ENCODE data around the gene PPFIBP2. TPM values are rescaled to one million over a fixed set of nuclear protein-coding genes. Genes with fewer than 3 reads are reported as not detected.

PPFIBP2 gene
- total and polyA plus RNA-seq, 2 of the 13 experiments (the other 11 are each of a cell fraction or from before 2014, with no cell fraction given) = 15.0 to 52.5 TPM

DNA sequence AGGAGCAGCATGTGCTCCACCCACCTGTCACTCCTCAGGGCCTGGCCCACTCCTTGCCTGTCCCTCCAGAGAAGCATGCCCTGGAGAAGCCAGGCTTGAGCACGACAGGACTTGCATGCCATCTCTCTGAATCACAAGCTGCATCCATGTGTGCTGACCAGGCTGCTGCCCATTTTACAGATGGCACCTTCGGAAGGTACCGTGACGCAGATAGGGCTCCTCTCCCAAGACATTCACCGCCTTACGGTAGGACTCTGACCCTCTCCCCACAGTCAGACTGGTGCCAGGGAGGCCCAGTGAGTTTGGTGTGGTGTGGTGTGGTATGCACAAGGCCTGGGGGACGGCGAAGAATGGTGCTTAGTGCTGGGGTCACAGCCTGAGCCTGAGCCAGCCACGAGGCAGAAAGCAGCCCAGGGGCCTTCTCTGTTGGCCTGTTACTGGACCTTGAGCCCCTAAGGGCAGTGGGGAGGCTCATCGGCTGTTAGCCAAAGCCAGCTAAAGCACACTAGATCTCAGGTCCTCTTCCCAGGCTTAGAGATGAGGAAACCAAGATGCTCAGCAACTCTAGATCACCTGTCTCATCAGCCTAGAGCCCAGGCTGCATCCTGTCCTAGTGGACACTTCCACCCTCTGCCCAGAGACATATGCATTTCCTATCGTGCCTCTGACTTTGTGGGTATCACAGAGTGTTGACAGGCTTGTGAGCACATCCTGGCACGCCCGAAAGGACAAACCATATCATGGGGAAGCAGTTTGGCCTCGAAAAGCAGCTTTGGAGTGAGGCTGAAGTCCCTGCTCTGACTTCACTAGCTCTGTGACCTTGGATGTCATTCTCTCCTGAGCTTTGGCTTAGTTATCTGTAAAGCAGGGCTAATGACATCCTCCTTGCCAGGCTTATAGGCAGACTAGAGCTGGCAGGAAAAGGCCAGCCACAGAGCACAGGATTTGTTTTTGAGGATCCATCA lies 141.7 kb downstream of the PPFIBP2 start:
- H3K36me3 ChIP-seq (replicated peaks in 1 of 2; ENCODE audit: control insufficient read depth in 1 of 2, insufficient read depth in 2 of 2, low read length in 2 of 2) = peaks cover 24 to 48% of the 10 kb centered on the region in 2 experiments
- H3K4me2 ChIP-seq (ENCODE audit: low read depth, low read length) = peak overlapping the region; percentile 2; the same call in 1 of the 2 replicates
- H3K27ac ChIP-seq (ENCODE audit: extremely low read length, insufficient read depth, low read length) = peak overlapping the region; percentile 31
- no peaks in the 10 kb centered on the region for H4K20me1 ChIP-seq (ENCODE audit: insufficient read depth, low read length)
- H3K4me3 ChIP-seq (replicated peaks in 1 of 3; ENCODE audit: insufficient read depth in 1 of 3, low read depth in 2 of 3, low read length in 3 of 3) = no peak overlapping the region
- H2AFZ ChIP-seq (ENCODE audit: low read length) = no peak overlapping the region
- in situ Hi-C loops (cut with HindIII; ENCODE audit: extremely low pct_ligation_motif_present, low pct_unique_long_range_greater_than_20kb) = no loop called here
- ChIA-PET POLR2A (interaction anchor here (1.0 to 1.2 kb wide), 2 partner anchors 82 to 84 kb away, joined by 3 to 5 read pairs; no protein-coding TSS in a partner anchor), CTCF (ENCODE audit: low intra/inter-chr PET ratio, low total read pairs) (interaction anchor here (2.1 to 3.1 kb wide), 2 partner anchors 84 to 142 kb away, joined by 7 to 31 read pairs; partner anchors contain the start of gene PPFIBP2)
- DNase-seq (ENCODE audit: low spot score) (peak; percentile 20), ATAC-seq (peak; percentile 74), FAIRE-seq (no peak)
- no peaks in the 10 kb centered on the region for H3K79me2 ChIP-seq (ENCODE audit: insufficient read depth, low read length)
- WGBS (ENCODE audit: low lambda C conversion rate) = 65% methylated on average over 6 of the region's 14 CpGs
- intact Hi-C loops (cut with micrococcal nuclease; ENCODE audit: unreplicated experiment) = loop anchor here (2.0 kb wide), 2 partner anchors 83 to 143 kb away; partner anchors contain the start of gene PPFIBP2
- H3K9ac ChIP-seq (ENCODE audit: insufficient read depth, low read depth, low read length) = no peak overlapping the region
- no peaks in the 10 kb centered on the region for H3K9me3 ChIP-seq (ENCODE audit: low read length)
- H3K4me1 ChIP-seq (ENCODE audit: insufficient read depth, low read length) = peaks cover 36% of the 10 kb centered on the region
- no TSS peak for BruUV-seq (replicated peaks)
- no peaks in the 10 kb centered on the region for H3K27me3 ChIP-seq (ENCODE audit: control insufficient read depth in 1 of 2, insufficient read depth in 2 of 2, low read length in 2 of 2)
- no peak for TF ChIP-seq NFE2 (CRISPR knock-in tag; IDR thresholded peaks at IDR 0.05)
- peak; percentile 53 for TF ChIP-seq AGO2 (optimal IDR thresholded peaks at IDR 0.05; ENCODE audit: low read depth, low read length)
- no peak for TF ChIP-seq SMAD1 (CRISPR knock-in tag; IDR thresholded peaks at IDR 0.05; ENCODE audit: borderline replicate concordance, low read depth)
- TF ChIP-seq PHF8 (CRISPR knock-in tag; IDR thresholded peaks at IDR 0.05) = no peak
- no peak for TF ChIP-seq FOXJ3 (CRISPR knock-in tag; IDR thresholded peaks at IDR 0.05; ENCODE audit: borderline replicate concordance)
- TF ChIP-seq SUZ12 (IDR thresholded peaks at IDR 0.05; ENCODE audit: low read depth, low read length) = no peak
- TF ChIP-seq ZNF460 (CRISPR knock-in tag; IDR thresholded peaks at IDR 0.05; ENCODE audit: borderline replicate concordance) = no peak
- TF ChIP-seq, protein P1, sequence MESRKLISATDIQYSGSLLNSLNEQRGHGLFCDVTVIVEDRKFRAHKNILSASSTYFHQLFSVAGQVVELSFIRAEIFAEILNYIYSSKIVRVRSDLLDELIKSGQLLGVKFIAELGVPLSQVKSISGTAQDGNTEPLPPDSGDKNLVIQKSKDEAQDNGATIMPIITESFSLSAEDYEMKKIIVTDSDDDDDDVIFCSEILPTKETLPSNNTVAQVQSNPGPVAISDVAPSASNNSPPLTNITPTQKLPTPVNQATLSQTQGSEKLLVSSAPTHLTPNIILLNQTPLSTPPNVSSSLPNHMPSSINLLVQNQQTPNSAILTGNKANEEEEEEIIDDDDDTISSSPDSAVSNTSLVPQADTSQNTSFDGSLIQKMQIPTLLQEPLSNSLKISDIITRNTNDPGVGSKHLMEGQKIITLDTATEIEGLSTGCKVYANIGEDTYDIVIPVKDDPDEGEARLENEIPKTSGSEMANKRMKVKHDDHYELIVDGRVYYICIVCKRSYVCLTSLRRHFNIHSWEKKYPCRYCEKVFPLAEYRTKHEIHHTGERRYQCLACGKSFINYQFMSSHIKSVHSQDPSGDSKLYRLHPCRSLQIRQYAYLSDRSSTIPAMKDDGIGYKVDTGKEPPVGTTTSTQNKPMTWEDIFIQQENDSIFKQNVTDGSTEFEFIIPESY (CRISPR knock-in tag; IDR thresholded peaks at IDR 0.05) = peak; percentile 46; the same call in 1 of the 2 replicates
- TF ChIP-seq ZNF615 (CRISPR knock-in tag; IDR thresholded peaks at IDR 0.05; ENCODE audit: borderline replicate concordance) = no peak
- no peak for TF ChIP-seq ZNF788 (CRISPR knock-in tag; IDR thresholded peaks at IDR 0.05; ENCODE audit: borderline replicate concordance)
- no peak for TF ChIP-seq KLF15 (CRISPR knock-in tag; IDR thresholded peaks at IDR 0.05; ENCODE audit: borderline replicate concordance)
- no peak for TF ChIP-seq ZSCAN22 (CRISPR knock-in tag; IDR thresholded peaks at IDR 0.05)
- TF ChIP-seq THYN1 (CRISPR knock-in tag; IDR thresholded peaks at IDR 0.05; ENCODE audit: borderline replicate concordance, low read depth) = no peak
- no peak for TF ChIP-seq ZNF230 (CRISPR knock-in tag; IDR thresholded peaks at IDR 0.05)
- 0 out of 2 replicates have a peak, but pooled peaks have one; percentile 12 for TF ChIP-seq HDAC2 (CRISPR knock-in tag; IDR thresholded peaks at IDR 0.05)
- peak; percentile 23; the same call in 1 of the 2 replicates for TF ChIP-seq ZNF598 (CRISPR knock-in tag; IDR thresholded peaks at IDR 0.05; ENCODE audit: borderline replicate concordance)
- TF ChIP-seq RXRB (CRISPR knock-in tag; IDR thresholded peaks at IDR 0.05; ENCODE audit: borderline replicate concordance) = 0 out of 2 replicates have a peak, but pooled peaks have one; percentile 19
- TF ChIP-seq, protein P2, sequence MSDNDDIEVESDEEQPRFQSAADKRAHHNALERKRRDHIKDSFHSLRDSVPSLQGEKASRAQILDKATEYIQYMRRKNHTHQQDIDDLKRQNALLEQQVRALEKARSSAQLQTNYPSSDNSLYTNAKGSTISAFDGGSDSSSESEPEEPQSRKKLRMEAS (IDR thresholded peaks at IDR 0.05) = peak; percentile 28; the same call in 1 of the 2 replicates
- TF ChIP-seq FOSL1 (CRISPR knock-in tag; IDR thresholded peaks at IDR 0.05; ENCODE audit: borderline replicate concordance) = no peak
- TF ChIP-seq, protein P3, sequence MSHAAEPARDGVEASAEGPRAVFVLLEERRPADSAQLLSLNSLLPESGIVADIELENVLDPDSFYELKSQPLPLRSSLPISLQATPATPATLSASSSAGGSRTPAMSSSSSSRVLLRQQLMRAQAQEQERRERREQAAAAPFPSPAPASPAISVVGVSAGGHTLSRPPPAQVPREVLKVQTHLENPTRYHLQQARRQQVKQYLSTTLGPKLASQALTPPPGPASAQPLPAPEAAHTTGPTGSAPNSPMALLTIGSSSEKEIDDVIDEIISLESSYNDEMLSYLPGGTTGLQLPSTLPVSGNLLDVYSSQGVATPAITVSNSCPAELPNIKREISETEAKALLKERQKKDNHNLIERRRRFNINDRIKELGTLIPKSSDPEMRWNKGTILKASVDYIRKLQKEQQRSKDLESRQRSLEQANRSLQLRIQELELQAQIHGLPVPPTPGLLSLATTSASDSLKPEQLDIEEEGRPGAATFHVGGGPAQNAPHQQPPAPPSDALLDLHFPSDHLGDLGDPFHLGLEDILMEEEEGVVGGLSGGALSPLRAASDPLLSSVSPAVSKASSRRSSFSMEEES (CRISPR knock-in tag; IDR thresholded peaks at IDR 0.05) = no peak
